Smooth muscle cell (in vitro differentiated cells): ENCODE data around the gene METTL6. TPM values are rescaled to one million over a fixed set of nuclear protein-coding genes. Genes with fewer than 3 reads are reported as not detected.

Experiments
- DNase-seq: peaks from one replicate; lab custom pipeline; 2025; ENCODE audit not compliant: unreplicated experiment; lab: John Stamatoyannopoulos, UW
- H2AFZ ChIP-seq: fragments of 200-600 bp; sonication (generic); 2 replicates; pipeline ENCODE4 v1.6.0; 2016; ENCODE audit warnings: antibody characterized with exemption, low read depth, mild to moderate bottlenecking
- H3F3A ChIP-seq: fragments of 200-600 bp; sonication (generic); 2 replicates; pipeline ENCODE4 v1.6.0; 2017; ENCODE audit warnings: antibody characterized with exemption, low read depth
- H3K27ac ChIP-seq: fragments of 200-600 bp; sonication (generic); 2 replicates; pipeline ENCODE4 v1.5.1; 2016; ENCODE audit warnings: low read depth, mild to moderate bottlenecking
- H3K27me3 ChIP-seq: fragments of 200-600 bp; sonication (generic); 2 replicates; pipeline ENCODE4 v1.6.1; 2016; ENCODE audit warnings: low read depth, mild to moderate bottlenecking
- H3K36me3 ChIP-seq: fragments of 200-600 bp; sonication (generic); 2 replicates; pipeline ENCODE4 v1.5.1; 2016; ENCODE audit warnings: low read depth
- H3K4me1 ChIP-seq: fragments of 200-600 bp; sonication (generic); 2 replicates; pipeline ENCODE4 v1.5.1; 2016; ENCODE audit warnings: low read depth
- H3K4me2 ChIP-seq: fragments of 200-600 bp; sonication (generic); 2 replicates; pipeline ENCODE4 v1.6.0; 2016; ENCODE audit warnings: mild to moderate bottlenecking
- H3K4me3 ChIP-seq: fragments of 200-600 bp; sonication (generic); 2 replicates; pipeline ENCODE4 v1.5.1; 2016; ENCODE audit warnings: mild to moderate bottlenecking
- H3K79me2 ChIP-seq: fragments of 200-600 bp; sonication (generic); 2 replicates; pipeline ENCODE4 v1.6.0; 2016; ENCODE audit warnings: low read depth, mild to moderate bottlenecking
- H3K9ac ChIP-seq: fragments of 200-600 bp; sonication (generic); 2 replicates; pipeline ENCODE4 v1.6.0; 2016; ENCODE audit warnings: low read depth
- H3K9me3 ChIP-seq: fragments of 200-600 bp; sonication (generic); replicated peaks from 2 replicates; pipeline ENCODE4 v1.5.1; 2016; ENCODE audit warnings: low read depth
- H4K20me1 ChIP-seq: fragments of 200-600 bp; sonication (generic); 2 replicates; pipeline ENCODE4 v1.6.0; 2016; ENCODE audit warnings: low read depth
- whole genome bisulfite sequencing: methylation state at CpG from one replicate; pipeline ENCODE4 v1.1.7; 2016; ENCODE audit warnings: low lambda C conversion rate; 5-methylcytosine and 5-hydroxymethylcytosine counted together
- polyA plus RNA-seq: library from polyadenylated mRNA; unstranded; fragments of >200 nt; fragmentation: Nextera tagmentation; extraction: Ambion mirVana; gene quantifications from 2 replicates; pipeline ENCODE4 v1.2.1, GENCODE V29; 2016
- total RNA-seq: library from RNA; depleted of rRNA; stranded (reverse); fragments of >200 nt; gene quantifications from 2 replicates; pipeline ENCODE4 v1.2.3, GENCODE V29; 2014
- TF ChIP-seq, protein P1 (sequence below): fragments of 200-600 bp; sonication (generic); IDR thresholded peaks from 2 replicates; pipeline ENCODE4 v1.5.1; 2017; ENCODE audit warnings: borderline replicate concordance, mild to moderate bottlenecking, antibody characterized with exemption; ENCODE audit not compliant: insufficient read depth, poor library complexity, severe bottlenecking

Gene METTL6
- total and polyA plus RNA-seq, 2 experiments from 2014 or later, result 16.0 to 37.3 TPM

GRCh38 chr3:15471861-15472260, 44.5 kb upstream of the METTL6 start:
- H3F3A ChIP-seq, result no peaks in the 10 kb centered on the region
- no peaks in the 10 kb centered on the region for H3K27me3 ChIP-seq
- 93% methylated on average over 3 of the region's 3 CpGs for WGBS
- H3K9ac ChIP-seq, result no peak overlapping the region
- H3K79me2 ChIP-seq, result no peaks in the 10 kb centered on the region
- no peak overlapping the region for H3K4me2 ChIP-seq
- no peaks in the 10 kb centered on the region for H3K9me3 ChIP-seq
- TF ChIP-seq, protein P1, sequence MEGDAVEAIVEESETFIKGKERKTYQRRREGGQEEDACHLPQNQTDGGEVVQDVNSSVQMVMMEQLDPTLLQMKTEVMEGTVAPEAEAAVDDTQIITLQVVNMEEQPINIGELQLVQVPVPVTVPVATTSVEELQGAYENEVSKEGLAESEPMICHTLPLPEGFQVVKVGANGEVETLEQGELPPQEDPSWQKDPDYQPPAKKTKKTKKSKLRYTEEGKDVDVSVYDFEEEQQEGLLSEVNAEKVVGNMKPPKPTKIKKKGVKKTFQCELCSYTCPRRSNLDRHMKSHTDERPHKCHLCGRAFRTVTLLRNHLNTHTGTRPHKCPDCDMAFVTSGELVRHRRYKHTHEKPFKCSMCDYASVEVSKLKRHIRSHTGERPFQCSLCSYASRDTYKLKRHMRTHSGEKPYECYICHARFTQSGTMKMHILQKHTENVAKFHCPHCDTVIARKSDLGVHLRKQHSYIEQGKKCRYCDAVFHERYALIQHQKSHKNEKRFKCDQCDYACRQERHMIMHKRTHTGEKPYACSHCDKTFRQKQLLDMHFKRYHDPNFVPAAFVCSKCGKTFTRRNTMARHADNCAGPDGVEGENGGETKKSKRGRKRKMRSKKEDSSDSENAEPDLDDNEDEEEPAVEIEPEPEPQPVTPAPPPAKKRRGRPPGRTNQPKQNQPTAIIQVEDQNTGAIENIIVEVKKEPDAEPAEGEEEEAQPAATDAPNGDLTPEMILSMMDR, result no peak
- H4K20me1 ChIP-seq, result no peaks in the 10 kb centered on the region
- DNase-seq, result no peak
- H3K27ac ChIP-seq, result no peak overlapping the region
- H3K4me3 ChIP-seq, result no peak overlapping the region
- no peaks in the 10 kb centered on the region for H3K36me3 ChIP-seq
- no peaks in the 10 kb centered on the region for H3K4me1 ChIP-seq
- H2AFZ ChIP-seq, result no peak overlapping the region

- no peaks in the 10 kb centered on the region for H3K27me3 ChIP-seq
- H3K4me3 ChIP-seq, result no peak overlapping the region
- no peaks in the 10 kb centered on the region for H3K4me1 ChIP-seq
- no peaks in the 10 kb centered on the region for H3F3A ChIP-seq
- TF ChIP-seq, protein P1, result no peak
- no peaks in the 10 kb centered on the region for H4K20me1 ChIP-seq
- no peak overlapping the region for H3K9ac ChIP-seq
- no peak overlapping the region for H2AFZ ChIP-seq
- no peak overlapping the region for H3K4me2 ChIP-seq
- no peaks in the 10 kb centered on the region for H3K9me3 ChIP-seq
- no peak overlapping the region for H3K27ac ChIP-seq
- no peaks in the 10 kb centered on the region for H3K36me3 ChIP-seq
- no peaks in the 10 kb centered on the region for H3K79me2 ChIP-seq
- 75% methylated on average over 2 of the region's 2 CpGs for WGBS
- DNase-seq, result no peak
Observed at GRCh38 chr3:15470849-15471248, 43.5 kb upstream of the METTL6 start.

GRCh38 chr3:15470261-15470660, 42.9 kb upstream of the METTL6 start:
- no peak overlapping the region for H3K4me2 ChIP-seq
- DNase-seq, result no peak
- H3K27me3 ChIP-seq, result no peaks in the 10 kb centered on the region
- TF ChIP-seq, protein P1, result no peak
- no peaks in the 10 kb centered on the region for H3K36me3 ChIP-seq
- H2AFZ ChIP-seq, result no peak overlapping the region
- H3K4me3 ChIP-seq, result no peak overlapping the region
- H3K4me1 ChIP-seq, result no peaks in the 10 kb centered on the region
- H3F3A ChIP-seq, result no peaks in the 10 kb centered on the region
- H3K9me3 ChIP-seq, result no peaks in the 10 kb centered on the region
- 80% methylated on average over 6 of the region's 6 CpGs for WGBS
- no peak overlapping the region for H3K27ac ChIP-seq
- H3K9ac ChIP-seq, result no peak overlapping the region
- H3K79me2 ChIP-seq, result no peaks in the 10 kb centered on the region
- no peaks in the 10 kb centered on the region for H4K20me1 ChIP-seq
